ENCODE results near the gene SLC5A11.

The SLC5A11 gene

GRCh38 chr16:24847358-24847664 is 1.5 kb downstream of the SLC5A11 start:
- Histone ChIP-seq H2BK5ac (ENCODE audit: low read depth, low read length, poor library complexity) (no peak overlapping the region), H2AK5ac (ENCODE audit: low read length) (no peak overlapping the region), H4K8ac (ENCODE audit: low read depth, low read length) (no peak overlapping the region), H2BK120ac (ENCODE audit: insufficient read depth, low read length, poor library complexity) (no peak overlapping the region), H3K23ac (ENCODE audit: low read length) (no peak overlapping the region), H3K18ac (ENCODE audit: low read length) (no peak overlapping the region), H3K36me3 (ENCODE audit: control insufficient read depth in 1 of 2, insufficient read depth in 2 of 2, low read length in 2 of 2) (no peaks in the 10 kb centered on the region), H4K91ac (ENCODE audit: low read depth, low read length) (no peak overlapping the region), H3K27ac (ENCODE audit: low read depth, low read length) (no peak overlapping the region), H3K9me3 (ENCODE audit: insufficient read depth, low read depth, low read length) (peaks cover 1% of the 10 kb centered on the region), H3K4me2 (ENCODE audit: low read length) (no peak overlapping the region), H3K9ac (ENCODE audit: low read length) (no peak overlapping the region), H3K27me3 (ENCODE audit: insufficient read depth, low read length) (no peaks in the 10 kb centered on the region), H3K4ac (ENCODE audit: low read depth, low read length) (no peak overlapping the region), H2AFZ (ENCODE audit: insufficient read depth, low read length, poor library complexity) (no peak overlapping the region), H3K4me3 (ENCODE audit: low read depth, low read length) (no peak overlapping the region), H2BK12ac (ENCODE audit: low read length) (no peak overlapping the region), H4K12ac (ENCODE audit: low read depth, low read length) (no peak overlapping the region), H3K79me1 (ENCODE audit: low read length) (peaks cover 5% of the 10 kb centered on the region), H3K4me1 (ENCODE audit: control insufficient read depth in 1 of 2, insufficient read depth in 2 of 2, low read length in 2 of 2) (peaks cover 9 to 11% of the 10 kb centered on the region in 2 experiments), H3K14ac (ENCODE audit: low read length) (no peak overlapping the region), H3K79me2 (ENCODE audit: control insufficient read depth, insufficient read depth, low read length, poor library complexity) (no peaks in the 10 kb centered on the region)
- DNase-seq, result no peak
- WGBS (ENCODE audit: extremely low coverage, insufficient coverage, insufficient read length), result no CpG with 5 or more reads among the region's 3 CpGs

GRCh38 chr16:24848065-24848464 is 2.3 kb downstream of the SLC5A11 start:
- no CpG with 5 or more reads among the region's 5 CpGs for WGBS (ENCODE audit: extremely low coverage, insufficient coverage, insufficient read length)
- DNase-seq, result peak; percentile 7 to 41
- peaks cover 1% of the 10 kb centered on the region for H3K9me3 ChIP-seq (ENCODE audit: insufficient read depth, low read depth, low read length)

GRCh38 chr16:24849641-24850040 is 3.9 kb downstream of the SLC5A11 start:
- Histone ChIP-seq H3K27ac (ENCODE audit: low read depth, low read length) (no peak overlapping the region), H3K4me1 (ENCODE audit: control insufficient read depth in 1 of 2, insufficient read depth in 2 of 2, low read length in 2 of 2) (peaks cover 2 to 5% of the 10 kb centered on the region in 2 experiments), H3K79me1 (ENCODE audit: low read length) (no peaks in the 10 kb centered on the region), H3K36me3 (ENCODE audit: control insufficient read depth in 1 of 2, insufficient read depth in 2 of 2, low read length in 2 of 2) (no peaks in the 10 kb centered on the region), H3K4me3 (ENCODE audit: low read depth, low read length) (no peak overlapping the region), H3K9me3 (ENCODE audit: insufficient read depth, low read depth, low read length) (peaks cover 1% of the 10 kb centered on the region), H2BK5ac (ENCODE audit: low read depth, low read length, poor library complexity) (no peak overlapping the region), H4K91ac (ENCODE audit: low read depth, low read length) (no peak overlapping the region), H2AK5ac (ENCODE audit: low read length) (no peak overlapping the region), H3K23ac (ENCODE audit: low read length) (no peak overlapping the region), H3K79me2 (ENCODE audit: control insufficient read depth, insufficient read depth, low read length, poor library complexity) (no peaks in the 10 kb centered on the region), H2BK12ac (ENCODE audit: low read length) (no peak overlapping the region), H4K12ac (ENCODE audit: low read depth, low read length) (no peak overlapping the region), H3K18ac (ENCODE audit: low read length) (no peak overlapping the region), H2BK120ac (ENCODE audit: insufficient read depth, low read length, poor library complexity) (no peak overlapping the region), H3K4ac (ENCODE audit: low read depth, low read length) (no peak overlapping the region), H3K4me2 (ENCODE audit: low read length) (no peak overlapping the region), H2AFZ (ENCODE audit: insufficient read depth, low read length, poor library complexity) (no peak overlapping the region), H3K14ac (ENCODE audit: low read length) (no peak overlapping the region), H3K9ac (ENCODE audit: low read length) (no peak overlapping the region), H3K27me3 (ENCODE audit: insufficient read depth, low read length) (no peaks in the 10 kb centered on the region), H4K8ac (ENCODE audit: low read depth, low read length) (no peak overlapping the region)
- WGBS (ENCODE audit: extremely low coverage, insufficient coverage, insufficient read length), result no CpG with 5 or more reads among the region's 5 CpGs
- DNase-seq, result no peak

More at GRCh38 chr16:24848065-24848464, 2.3 kb downstream of the SLC5A11 start:
- H3K36me3 ChIP-seq (ENCODE audit: control insufficient read depth in 1 of 2, insufficient read depth in 2 of 2, low read length in 2 of 2), result no peaks in the 10 kb centered on the region
- no peak overlapping the region for H3K4me3 ChIP-seq (ENCODE audit: low read depth, low read length)
- H3K27me3 ChIP-seq (ENCODE audit: insufficient read depth, low read length), result no peaks in the 10 kb centered on the region
- H4K8ac ChIP-seq (ENCODE audit: low read depth, low read length), result no peak overlapping the region
- no peak overlapping the region for H3K4me2 ChIP-seq (ENCODE audit: low read length)
- no peak overlapping the region for H2AK5ac ChIP-seq (ENCODE audit: low read length)
- no peak overlapping the region for H3K14ac ChIP-seq (ENCODE audit: low read length)
- no peak overlapping the region for H3K27ac ChIP-seq (ENCODE audit: low read depth, low read length)
- no peaks in the 10 kb centered on the region for H3K79me2 ChIP-seq (ENCODE audit: control insufficient read depth, insufficient read depth, low read length, poor library complexity)
- peaks cover 5% of the 10 kb centered on the region for H3K79me1 ChIP-seq (ENCODE audit: low read length)
- no peak overlapping the region for H4K12ac ChIP-seq (ENCODE audit: low read depth, low read length)
- H3K9ac ChIP-seq (ENCODE audit: low read length), result no peak overlapping the region
- H3K23ac ChIP-seq (ENCODE audit: low read length), result no peak overlapping the region
- H3K18ac ChIP-seq (ENCODE audit: low read length), result no peak overlapping the region
- H2BK120ac ChIP-seq (ENCODE audit: insufficient read depth, low read length, poor library complexity), result no peak overlapping the region
- no peak overlapping the region for H2AFZ ChIP-seq (ENCODE audit: insufficient read depth, low read length, poor library complexity)
- peaks cover 9 to 11% of the 10 kb centered on the region in 2 experiments for H3K4me1 ChIP-seq (ENCODE audit: control insufficient read depth in 1 of 2, insufficient read depth in 2 of 2, low read length in 2 of 2)
- H4K91ac ChIP-seq (ENCODE audit: low read depth, low read length), result no peak overlapping the region
- H3K4ac ChIP-seq (ENCODE audit: low read depth, low read length), result no peak overlapping the region
- H2BK12ac ChIP-seq (ENCODE audit: low read length), result no peak overlapping the region
- H2BK5ac ChIP-seq (ENCODE audit: low read depth, low read length, poor library complexity), result no peak overlapping the region

- H3K4me1 ChIP-seq (ENCODE audit: control insufficient read depth in 1 of 2, insufficient read depth in 2 of 2, low read length in 2 of 2), result peaks cover 0 to 3% of the 10 kb centered on the region in 2 experiments
- H3K14ac ChIP-seq (ENCODE audit: low read length), result no peak overlapping the region
- H4K12ac ChIP-seq (ENCODE audit: low read depth, low read length), result no peak overlapping the region
- no CpG with 5 or more reads among the region's 9 CpGs for WGBS (ENCODE audit: extremely low coverage, insufficient coverage, insufficient read length)
- no peaks in the 10 kb centered on the region for H3K79me1 ChIP-seq (ENCODE audit: low read length)
- no peak overlapping the region for H3K18ac ChIP-seq (ENCODE audit: low read length)
- no peak overlapping the region for H2AFZ ChIP-seq (ENCODE audit: insufficient read depth, low read length, poor library complexity)
- no peak overlapping the region for H3K27ac ChIP-seq (ENCODE audit: low read depth, low read length)
- no peaks in the 10 kb centered on the region for H3K36me3 ChIP-seq (ENCODE audit: control insufficient read depth in 1 of 2, insufficient read depth in 2 of 2, low read length in 2 of 2)
- peaks cover 1% of the 10 kb centered on the region for H3K9me3 ChIP-seq (ENCODE audit: insufficient read depth, low read depth, low read length)
- no peak overlapping the region for H2BK5ac ChIP-seq (ENCODE audit: low read depth, low read length, poor library complexity)
- no peaks in the 10 kb centered on the region for H3K79me2 ChIP-seq (ENCODE audit: control insufficient read depth, insufficient read depth, low read length, poor library complexity)
- peak in 1 of 2 donors; percentile 37 for DNase-seq
- no peaks in the 10 kb centered on the region for H3K27me3 ChIP-seq (ENCODE audit: insufficient read depth, low read length)
- H2BK12ac ChIP-seq (ENCODE audit: low read length), result no peak overlapping the region
- no peak overlapping the region for H3K4me3 ChIP-seq (ENCODE audit: low read depth, low read length)
- no peak overlapping the region for H2BK120ac ChIP-seq (ENCODE audit: insufficient read depth, low read length, poor library complexity)
- H4K8ac ChIP-seq (ENCODE audit: low read depth, low read length), result no peak overlapping the region
- no peak overlapping the region for H3K4ac ChIP-seq (ENCODE audit: low read depth, low read length)
- H4K91ac ChIP-seq (ENCODE audit: low read depth, low read length), result no peak overlapping the region
- H3K23ac ChIP-seq (ENCODE audit: low read length), result no peak overlapping the region
- no peak overlapping the region for H3K4me2 ChIP-seq (ENCODE audit: low read length)
- H3K9ac ChIP-seq (ENCODE audit: low read length), result no peak overlapping the region
- no peak overlapping the region for H2AK5ac ChIP-seq (ENCODE audit: low read length)
Measured at GRCh38 chr16:24850289-24850938, 4.7 kb downstream of the SLC5A11 start.
